ENCODE measurements around the gene TCERG1.

DNA sequence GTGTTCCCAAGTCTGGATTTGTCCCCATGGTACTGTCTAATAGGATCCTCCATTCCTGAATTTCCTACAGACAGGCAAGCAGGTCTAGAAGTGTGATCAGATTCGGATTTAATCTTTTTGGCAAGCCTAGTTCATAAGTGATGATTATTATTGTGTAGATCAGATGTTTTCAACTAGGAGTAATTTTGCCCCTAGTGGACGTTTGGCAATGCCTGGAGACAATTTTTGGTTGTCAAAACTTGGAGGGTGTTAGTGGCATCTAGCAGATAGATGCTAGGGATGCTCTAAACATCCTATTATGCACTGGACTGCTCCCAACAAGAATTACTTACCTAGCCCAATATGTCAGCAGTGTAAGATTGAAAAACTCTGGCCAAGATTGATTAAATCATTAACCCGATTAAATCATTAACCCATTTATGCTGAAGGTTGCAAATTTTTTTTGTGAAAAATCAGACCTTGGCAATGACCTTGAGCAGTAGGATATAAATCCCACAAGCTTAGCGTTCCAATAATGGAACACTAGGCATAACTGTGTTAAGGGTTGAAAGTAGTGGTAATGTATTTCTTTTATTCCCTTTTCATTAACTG lies 28.2 kb downstream of the TCERG1 start:
- TF ChIP-seq CTCF (conservative IDR thresholded peaks at IDR 0.05) (peak; percentile 45), ZFX (IDR thresholded peaks at IDR 0.05) (no peak)
